Activated naive CD4-positive, alpha-beta T cell treated with anti-CD3 and anti-CD28 coated beads for 36 hours (primary cell): ENCODE measurements around the gene MYBPHL. TPM values are rescaled to one million over a fixed set of nuclear protein-coding genes. Genes with fewer than 3 reads are reported as not detected.
"Not testable (repeated sequence)": the region's sequence is repeated elsewhere in the genome, so short reads cannot be mapped to it uniquely, and the experiment has no call there.

Experiments
- CTCF ChIA-PET: fragments of 350-600 bp; sonication (Branson Sonifier 250); formaldehyde crosslinking; loops from one replicate; lab custom pipeline; 2021; ENCODE audit warnings: antibody characterized with exemption; lab: Charles Lee
- DNase-seq: peaks from one replicate; pipeline ENCODE4 v3.0.0-alpha.2; 2020
- H3K27ac Mint-ChIP-seq: one replicate; pipeline ENCODE4 v1.8.0; 2021; ENCODE audit warnings: mild to moderate bottlenecking, mixed read lengths
- H3K27me3 Mint-ChIP-seq: one replicate; pipeline ENCODE4 v1.8.0; 2021; ENCODE audit warnings: low read depth, mixed read lengths
- H3K36me3 Mint-ChIP-seq: one replicate; pipeline ENCODE4 v1.8.0; 2021; ENCODE audit warnings: low read depth, mixed read lengths
- H3K4me1 Mint-ChIP-seq: one replicate; pipeline ENCODE4 v1.8.0; 2021; ENCODE audit warnings: low read depth, mixed read lengths
- H3K4me3 Mint-ChIP-seq: one replicate; pipeline ENCODE4 v1.8.0; 2021; ENCODE audit warnings: mild to moderate bottlenecking, moderate library complexity, mixed read lengths
- H3K9me3 Mint-ChIP-seq: one replicate; pipeline ENCODE4 v1.8.0; 2021; ENCODE audit warnings: mixed read lengths
- intact Hi-C: fragments of 100-400 bp; cut with micrococcal nuclease; formaldehyde crosslinking; loops from one replicate; pipeline ENCODE4 v1.15.1; 2023
- total RNA-seq, 2 experiments: library from RNA; stranded (reverse); gene quantifications; one replicate each; pipeline ENCODE4 v1.2.3, GENCODE V29; 2021

The MYBPHL gene
- total RNA-seq, 2 experiments from 2014 or later = not detected

DNA sequence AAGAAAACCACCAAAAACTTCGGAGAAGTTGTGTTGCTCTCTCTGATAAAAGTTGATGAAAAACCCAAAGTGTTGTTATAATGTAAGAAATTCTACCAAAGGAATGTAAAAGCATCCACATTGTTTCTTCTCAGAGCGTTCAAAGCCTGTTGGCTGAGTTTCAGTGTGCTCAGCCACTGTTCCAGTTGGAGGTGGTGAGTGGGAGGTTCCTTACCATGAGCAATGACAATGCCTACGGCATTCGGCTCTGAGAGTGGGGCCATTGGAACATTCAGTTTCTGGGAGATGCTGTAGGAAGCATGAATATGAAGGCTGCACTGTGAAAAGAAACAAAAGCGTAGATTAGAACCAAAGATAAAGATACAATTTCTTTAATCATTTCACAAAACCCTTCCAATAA lies 20.5 kb upstream of the MYBPHL start:
- no peak overlapping the region for H3K4me3 Mint-ChIP-seq
- CTCF ChIA-PET = interaction anchor here (1.2 kb wide), 1 partner anchor 22 kb away, joined by 3 read pairs; no protein-coding TSS in a partner anchor
- DNase-seq = no peak
- H3K9me3 Mint-ChIP-seq = peaks cover 12% of the 10 kb centered on the region
- H3K27ac Mint-ChIP-seq = no peak overlapping the region
- intact Hi-C loops = no loop called here
- no peaks in the 10 kb centered on the region for H3K4me1 Mint-ChIP-seq
- H3K36me3 Mint-ChIP-seq = peaks cover 4% of the 10 kb centered on the region
- H3K27me3 Mint-ChIP-seq = peaks cover 2% of the 10 kb centered on the region

DNA sequence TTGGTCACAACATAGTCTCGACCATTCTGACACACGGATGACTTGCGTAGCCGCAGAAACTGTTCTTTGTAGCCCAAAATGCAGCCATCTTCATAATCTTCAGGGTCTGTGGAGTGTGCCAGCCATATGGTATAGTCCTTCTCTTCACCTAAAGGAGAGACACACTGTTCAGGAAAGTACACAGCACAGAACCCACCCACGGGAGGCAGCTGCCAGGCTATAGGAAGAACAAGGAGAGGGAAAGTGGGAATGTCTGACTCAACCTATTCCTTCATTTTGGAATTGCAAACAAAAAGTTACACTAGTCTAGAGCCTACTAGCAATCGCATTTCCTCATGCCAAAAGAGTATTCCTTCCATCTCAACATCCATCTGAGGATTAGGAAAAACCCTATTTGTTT lies 16.2 kb upstream of the MYBPHL start:
- Mint-ChIP-seq H3K27me3 (peaks cover 2% of the 10 kb centered on the region), H3K9me3 (no peaks in the 10 kb centered on the region), H3K4me3 (no peak overlapping the region), H3K36me3 (no peaks in the 10 kb centered on the region), H3K27ac (no peak overlapping the region), H3K4me1 (no peaks in the 10 kb centered on the region)
- CTCF ChIA-PET = no interaction called here
- DNase-seq = no peak
- intact Hi-C loops = no loop called here

DNA sequence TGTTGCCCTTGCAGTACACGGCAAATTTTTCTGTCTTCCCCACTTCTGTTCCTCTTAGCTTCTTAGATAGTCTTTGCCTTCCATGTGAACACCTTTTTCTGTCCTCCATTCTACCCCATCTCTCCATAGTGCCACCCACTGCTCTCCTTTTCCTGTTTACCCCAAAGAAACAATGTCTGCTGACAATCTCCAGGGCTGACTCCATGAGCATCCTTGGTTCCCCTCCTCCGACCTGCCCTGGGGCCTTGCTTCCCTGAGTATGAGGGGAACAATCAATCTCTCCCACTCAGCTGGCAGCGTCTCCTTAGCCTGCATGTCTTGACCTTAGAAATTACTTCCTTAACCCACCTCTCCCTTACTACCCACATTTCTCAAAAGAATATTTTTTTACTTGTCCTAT lies 12.3 kb upstream of the MYBPHL start:
- no peaks in the 10 kb centered on the region for H3K9me3 Mint-ChIP-seq
- DNase-seq = no peak
- no peaks in the 10 kb centered on the region for H3K4me1 Mint-ChIP-seq
- H3K27ac Mint-ChIP-seq = no peak overlapping the region
- intact Hi-C loops = no loop called here
- no peaks in the 10 kb centered on the region for H3K36me3 Mint-ChIP-seq
- H3K4me3 Mint-ChIP-seq = no peak overlapping the region
- no peaks in the 10 kb centered on the region for H3K27me3 Mint-ChIP-seq
- CTCF ChIA-PET = interaction anchor here (1.2 kb wide), 1 partner anchor 227 kb away, joined by 3 read pairs; no protein-coding TSS in a partner anchor

DNA sequence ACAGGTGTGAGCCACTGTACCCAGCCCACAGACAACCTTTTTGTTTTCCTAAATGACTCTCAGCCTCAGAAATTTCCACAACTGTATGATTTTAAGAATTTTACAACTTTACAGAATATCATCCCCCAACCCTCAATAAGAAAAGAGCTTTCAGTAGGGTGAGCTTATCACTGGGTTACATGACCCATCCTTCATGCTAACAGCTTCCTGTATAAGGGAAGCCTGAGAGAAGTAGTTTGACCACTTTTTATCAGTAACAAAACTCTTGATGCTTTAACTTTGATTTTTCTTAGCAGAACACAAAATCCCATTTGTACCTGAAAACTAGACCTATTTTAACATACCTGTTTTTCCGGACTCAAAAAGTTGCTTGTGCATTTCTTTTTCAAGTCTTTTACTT lies 9.7 kb upstream of the MYBPHL start:
- CTCF ChIA-PET = interaction anchor here (0.6 to 0.8 kb wide), 3 partner anchors 78 to 457 kb away, joined by 3 to 4 read pairs (median 3); no protein-coding TSS in a partner anchor
- H3K4me3 Mint-ChIP-seq = no peak overlapping the region

DNA sequence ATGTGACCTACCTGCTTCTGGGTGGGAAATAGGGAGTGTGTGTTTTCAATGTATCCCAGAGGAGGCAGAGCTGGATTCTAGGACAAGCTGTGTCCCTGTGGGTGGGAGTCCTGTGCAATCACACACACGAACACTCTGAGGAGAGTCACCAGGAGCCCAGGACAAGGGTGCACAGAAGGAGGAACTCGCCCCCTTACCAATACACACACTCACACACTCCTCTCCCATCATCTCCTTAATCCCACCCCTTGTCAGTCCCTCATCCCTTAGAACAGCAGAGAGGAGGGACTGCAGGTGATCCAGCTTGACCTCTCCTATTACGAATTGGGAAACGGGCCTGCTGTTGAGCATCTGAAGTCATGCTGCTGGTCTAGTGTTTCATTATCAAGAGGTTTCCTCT lies 8.5 kb upstream of the MYBPHL start:
- no peak for DNase-seq
- H3K36me3 Mint-ChIP-seq = no peaks in the 10 kb centered on the region
- CTCF ChIA-PET = no interaction called here

More for the DNA sequence above, 9.7 kb upstream of the MYBPHL start:
- H3K36me3 Mint-ChIP-seq = no peaks in the 10 kb centered on the region
- no peak for DNase-seq
- H3K4me1 Mint-ChIP-seq = no peaks in the 10 kb centered on the region
- intact Hi-C loops = no loop called here
- H3K27ac Mint-ChIP-seq = no peak overlapping the region
- no peaks in the 10 kb centered on the region for H3K9me3 Mint-ChIP-seq
- no peaks in the 10 kb centered on the region for H3K27me3 Mint-ChIP-seq

DNA sequence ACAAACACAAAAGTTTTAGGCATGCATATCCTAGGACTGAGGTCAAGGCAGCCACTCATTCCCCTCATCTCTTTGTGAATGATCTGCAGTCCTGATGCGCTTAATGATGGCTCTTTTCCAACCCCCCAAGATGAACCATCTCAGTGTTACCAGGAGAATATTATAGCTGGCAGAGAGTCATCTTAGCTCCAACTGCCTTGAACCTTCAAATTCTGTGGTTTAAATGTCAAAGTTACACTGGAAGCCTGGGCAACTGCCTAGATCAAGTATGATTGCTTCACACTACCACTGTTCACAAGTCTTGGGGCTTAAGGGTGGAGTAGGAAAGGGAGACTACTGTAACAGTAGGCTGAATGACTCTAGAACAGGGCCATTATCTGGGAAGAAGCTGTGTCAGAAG lies 8.0 kb upstream of the MYBPHL start:
- Mint-ChIP-seq H3K36me3 (no peaks in the 10 kb centered on the region), H3K9me3 (no peaks in the 10 kb centered on the region), H3K27ac (no peak overlapping the region), H3K27me3 (no peaks in the 10 kb centered on the region), H3K4me1 (no peaks in the 10 kb centered on the region), H3K4me3 (no peak overlapping the region)
- DNase-seq = no peak
- CTCF ChIA-PET = no interaction called here
- intact Hi-C loops = no loop called here

More for the DNA sequence above, 8.5 kb upstream of the MYBPHL start:
- H3K4me3 Mint-ChIP-seq = no peak overlapping the region
- intact Hi-C loops = no loop called here
- H3K27me3 Mint-ChIP-seq = no peaks in the 10 kb centered on the region
- H3K9me3 Mint-ChIP-seq = no peaks in the 10 kb centered on the region
- H3K4me1 Mint-ChIP-seq = no peaks in the 10 kb centered on the region
- H3K27ac Mint-ChIP-seq = no peak overlapping the region

DNA sequence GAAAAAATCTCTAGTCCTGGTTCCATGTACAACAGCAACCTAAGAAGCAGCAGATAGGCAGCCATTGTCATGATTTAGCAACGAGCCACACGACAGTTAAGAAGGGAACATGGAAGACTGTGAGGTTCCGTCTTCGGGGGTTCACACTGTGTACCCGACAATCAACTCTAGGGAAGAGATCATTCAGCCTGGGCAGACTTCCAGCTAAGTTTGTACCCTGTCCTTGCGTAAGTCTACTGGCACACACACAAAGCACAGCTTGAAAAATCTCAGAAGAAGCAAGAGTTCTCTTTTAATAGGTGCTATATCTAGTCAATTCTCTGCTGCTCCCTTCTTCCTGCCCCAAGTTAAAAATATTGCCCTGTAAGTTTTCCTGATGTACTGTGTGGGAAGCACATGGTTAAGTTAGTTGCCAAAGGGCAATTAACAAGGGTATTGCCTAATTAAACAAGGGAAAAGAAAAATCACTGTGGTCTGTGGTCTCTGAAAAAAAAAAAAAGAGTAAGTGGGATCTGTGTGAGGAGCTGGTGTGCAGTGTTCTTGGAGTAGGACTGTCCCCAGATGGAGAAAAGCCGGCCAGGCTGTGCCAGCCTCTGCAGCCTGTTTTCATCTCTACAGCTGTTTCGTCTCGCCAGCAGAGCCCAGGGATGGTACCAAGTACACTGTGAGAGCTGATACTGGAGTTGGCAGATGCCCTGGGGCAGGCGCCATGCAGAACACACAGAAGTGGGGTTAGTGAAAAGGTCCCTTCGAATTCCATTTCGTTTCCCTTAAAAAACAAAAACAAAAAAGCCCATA lies 6.4 kb upstream of the MYBPHL start:
- Mint-ChIP-seq H3K36me3 (no peaks in the 10 kb centered on the region), H3K27me3 (peaks cover 1% of the 10 kb centered on the region), H3K4me1 (no peaks in the 10 kb centered on the region), H3K4me3 (no peak overlapping the region), H3K27ac (no peak overlapping the region), H3K9me3 (no peaks in the 10 kb centered on the region)
- intact Hi-C loops = no loop called here
- CTCF ChIA-PET = interaction anchor here (0.6 kb wide), 1 partner anchor 68 kb away, joined by 5 read pairs; no protein-coding TSS in a partner anchor
- no peak for DNase-seq

DNA sequence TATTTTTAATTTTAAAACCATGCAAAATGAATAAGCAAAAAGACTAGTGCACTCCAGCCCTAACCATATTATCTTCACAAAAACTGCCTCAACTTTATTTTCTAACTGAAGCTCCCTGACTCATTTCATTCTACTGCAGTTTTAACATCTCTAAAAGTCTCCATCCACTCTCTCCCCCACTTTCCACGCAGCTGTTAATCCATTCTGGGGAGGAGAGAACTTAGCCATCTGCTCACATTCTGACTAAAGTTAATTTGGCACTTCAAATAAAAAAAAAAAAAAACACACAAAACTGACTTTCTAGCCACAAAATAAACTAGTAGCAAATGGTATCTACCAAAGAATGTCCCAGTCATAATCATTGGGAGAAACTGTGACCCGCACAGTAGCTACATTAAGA lies 5.4 kb upstream of the MYBPHL start:
- intact Hi-C loops = no loop called here
- DNase-seq = no peak
- no peak overlapping the region for H3K27ac Mint-ChIP-seq
- H3K27me3 Mint-ChIP-seq = peaks cover 1% of the 10 kb centered on the region
- H3K4me3 Mint-ChIP-seq = no peak overlapping the region
- H3K36me3 Mint-ChIP-seq = no peaks in the 10 kb centered on the region
- no peaks in the 10 kb centered on the region for H3K4me1 Mint-ChIP-seq
- no peaks in the 10 kb centered on the region for H3K9me3 Mint-ChIP-seq
- CTCF ChIA-PET = interaction anchor here (0.6 kb wide), 1 partner anchor 86 kb away, joined by 3 read pairs; no protein-coding TSS in a partner anchor

DNA sequence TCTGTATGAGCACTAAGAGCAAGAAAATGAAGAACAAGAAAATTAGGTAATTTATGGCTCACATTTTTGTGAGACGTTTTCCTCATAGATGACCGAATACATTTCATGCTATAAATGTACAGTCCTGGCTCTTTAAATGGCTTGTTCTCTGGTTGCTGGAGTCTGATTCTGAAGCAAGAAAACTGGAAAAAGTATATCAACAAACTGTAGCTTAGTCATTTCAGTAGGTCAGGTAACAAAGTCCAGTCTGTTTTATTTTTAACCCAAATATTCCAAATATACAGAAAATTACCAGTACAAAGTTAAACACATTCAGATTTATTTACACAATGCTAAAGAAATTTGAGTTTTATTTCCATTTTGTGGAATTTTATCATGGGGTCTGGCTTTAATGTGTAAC lies 2.5 kb upstream of the MYBPHL start:
- Mint-ChIP-seq H3K36me3 (no peaks in the 10 kb centered on the region), H3K4me1 (no peaks in the 10 kb centered on the region), H3K27ac (no peak overlapping the region), H3K27me3 (peaks cover 1% of the 10 kb centered on the region), H3K4me3 (no peak overlapping the region), H3K9me3 (no peaks in the 10 kb centered on the region)
- no peak for DNase-seq
- intact Hi-C loops = no loop called here
- CTCF ChIA-PET = no interaction called here

DNA sequence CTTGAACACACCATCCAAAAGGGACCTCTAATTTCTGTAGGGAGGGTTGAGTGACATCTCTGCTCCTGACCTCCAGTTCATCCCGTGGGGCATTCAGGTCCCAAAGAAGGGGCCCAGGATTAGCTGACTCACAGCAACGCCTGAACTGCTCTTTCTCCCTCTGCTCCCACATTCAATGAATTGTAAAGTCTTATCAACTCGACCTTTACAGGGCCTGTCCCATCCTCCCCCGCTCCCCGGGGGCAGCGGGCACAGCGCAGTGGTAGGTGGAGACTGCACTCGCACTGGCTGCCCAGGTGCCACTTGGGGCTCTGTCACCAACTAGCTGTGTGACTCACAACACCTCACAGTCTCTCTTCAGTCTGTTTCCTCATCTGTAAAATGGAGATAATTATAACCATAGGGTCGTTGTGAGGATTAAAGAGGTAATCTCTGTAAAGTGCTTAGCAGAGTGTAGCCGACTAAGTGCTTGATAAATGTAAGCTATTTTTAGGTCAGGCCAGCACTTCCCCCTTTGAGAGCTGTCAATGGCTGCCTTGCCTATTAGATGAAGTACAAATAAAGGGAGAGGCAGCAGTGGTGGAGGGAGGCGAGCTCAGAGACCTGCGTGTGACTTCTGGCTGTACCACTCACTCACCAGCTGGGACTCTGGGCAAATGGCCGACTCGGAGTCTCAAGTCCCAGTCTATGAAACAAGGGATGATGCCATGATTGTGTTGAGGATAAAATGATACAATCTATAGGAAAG lies 637 bp upstream of the MYBPHL start:
- Mint-ChIP-seq H3K36me3 (no peaks in the 10 kb centered on the region), H3K4me3 (no peak overlapping the region), H3K4me1 (no peaks in the 10 kb centered on the region), H3K27me3 (peaks cover 1% of the 10 kb centered on the region), H3K9me3 (no peaks in the 10 kb centered on the region), H3K27ac (no peak overlapping the region)
- CTCF ChIA-PET = interaction anchor here (1.1 kb wide), 1 partner anchor 25 kb away, joined by 3 read pairs; the partner anchor contains the start of gene PSRC1
- intact Hi-C loops = no loop called here
- no peak for DNase-seq

DNA sequence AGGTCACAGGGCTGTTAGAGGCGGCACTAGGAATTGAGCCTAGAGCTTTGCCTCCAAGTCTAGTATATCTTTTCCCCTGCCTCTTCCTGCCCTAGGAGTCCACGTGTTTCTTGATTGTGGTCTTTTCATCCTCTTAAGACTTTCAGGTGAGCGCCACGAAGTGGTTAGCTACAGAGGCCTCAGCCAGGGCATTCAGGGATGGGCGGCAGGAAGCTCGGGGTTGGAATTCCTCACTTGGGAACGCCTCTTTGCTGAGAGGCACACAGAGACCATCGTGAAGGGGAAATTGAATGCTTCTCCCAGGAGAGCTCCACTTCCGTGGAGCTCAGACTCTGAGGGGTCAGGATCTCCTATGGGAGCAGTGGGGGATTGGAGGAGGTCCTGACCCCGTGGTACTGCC lies 820 bp downstream of the MYBPHL start:
- CTCF ChIA-PET, H3K4me3 Mint-ChIP-seq, DNase-seq, H3K36me3 Mint-ChIP-seq, H3K27me3 Mint-ChIP-seq, H3K4me1 Mint-ChIP-seq, H3K9me3 Mint-ChIP-seq, H3K27ac Mint-ChIP-seq, intact Hi-C loops: not testable (repeated sequence)

DNA sequence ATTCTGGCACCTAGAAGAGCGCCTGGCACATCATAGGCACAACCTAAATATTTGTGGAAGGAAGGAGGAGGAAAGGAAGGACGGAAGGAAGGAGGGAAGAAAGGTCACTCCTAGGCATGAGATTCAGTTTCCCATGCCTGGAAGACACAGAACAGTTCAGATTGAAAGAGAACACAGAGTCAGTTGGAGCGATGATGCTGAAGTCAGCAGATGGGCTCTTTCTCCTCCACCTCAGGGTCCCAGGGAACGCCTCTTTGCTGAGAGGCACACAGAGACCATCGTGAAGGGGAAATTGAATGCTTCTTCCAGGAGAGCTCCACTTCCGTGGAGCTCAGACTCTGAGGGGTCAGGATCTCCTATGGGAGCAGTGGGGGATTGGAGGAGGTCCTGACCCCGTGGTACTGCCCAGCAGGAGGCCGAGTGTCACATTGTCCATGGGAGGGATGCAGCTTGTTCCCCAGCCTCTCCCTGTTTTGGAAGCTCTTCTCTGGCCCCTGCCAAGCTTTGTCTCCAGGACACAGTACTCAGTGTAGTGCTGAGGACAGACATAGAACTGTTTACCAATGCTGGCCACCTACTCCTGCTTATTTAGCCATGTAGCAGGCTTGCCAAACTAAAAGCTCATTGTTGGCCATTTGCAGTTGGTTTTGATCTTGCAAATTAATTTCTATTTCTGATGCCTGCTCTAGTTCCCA lies 2.4 kb downstream of the MYBPHL start:
- Mint-ChIP-seq H3K27ac (no peak overlapping the region), H3K4me3 (no peak overlapping the region), H3K9me3 (no peaks in the 10 kb centered on the region), H3K36me3 (no peaks in the 10 kb centered on the region), H3K4me1 (no peaks in the 10 kb centered on the region), H3K27me3 (peaks cover 3% of the 10 kb centered on the region)
- DNase-seq = no peak
- intact Hi-C loops = no loop called here
- CTCF ChIA-PET = interaction anchor here (1.0 to 1.1 kb wide), 3 partner anchors 23 to 228 kb away, joined by 3 to 7 read pairs (median 5); no protein-coding TSS in a partner anchor
